HG03060 (cell line): ENCODE results near the gene APBB2.

ENCODE experiments used
- ATAC-seq: cut with Tn5 transposase; IDR thresholded peaks from one replicate; pipeline ENCODE4 v1.9.1; 2021; ENCODE audit warnings: low read depth, moderate number of reproducible peaks; ENCODE audit not compliant: unreplicated experiment

APBB2 gene

GRCh38 chr4:40953283-40954087 lies 260.9 kb downstream of the APBB2 start:
- no peak for ATAC-seq

GRCh38 chr4:40952672-40953071 lies 261.7 kb downstream of the APBB2 start:
- ATAC-seq = no peak

GRCh38 chr4:40952217-40952616 lies 262.1 kb downstream of the APBB2 start:
- no peak for ATAC-seq

GRCh38 chr4:40951026-40951425 lies 263.3 kb downstream of the APBB2 start:
- ATAC-seq = no peak

GRCh38 chr4:40949358-40950100 lies 264.8 kb downstream of the APBB2 start:
- ATAC-seq = no peak

GRCh38 chr4:40948014-40948413 lies 266.3 kb downstream of the APBB2 start:
- no peak for ATAC-seq

GRCh38 chr4:40946652-40947051 lies 267.7 kb downstream of the APBB2 start:
- ATAC-seq = no peak

- no peak for ATAC-seq
These were observed 273.6 kb downstream of the APBB2 start for GRCh38 chr4:40940756-40941155.

- ATAC-seq = no peak
These were observed 274.0 kb downstream of the APBB2 start for GRCh38 chr4:40940317-40940741.

GRCh38 chr4:40939856-40940255 lies 274.5 kb downstream of the APBB2 start:
- no peak for ATAC-seq

- ATAC-seq = no peak
These were observed 276.0 kb downstream of the APBB2 start for GRCh38 chr4:40938337-40938736.

GRCh38 chr4:40937140-40937725 lies 277.1 kb downstream of the APBB2 start:
- ATAC-seq = no peak

GRCh38 chr4:40934676-40935075 lies 279.7 kb downstream of the APBB2 start:
- ATAC-seq = no peak

- ATAC-seq = no peak
These were observed 280.9 kb downstream of the APBB2 start for GRCh38 chr4:40933272-40934053.

- no peak for ATAC-seq
These were observed 282.5 kb downstream of the APBB2 start for GRCh38 chr4:40931841-40932240.

- ATAC-seq = no peak
These were observed 283.1 kb downstream of the APBB2 start for GRCh38 chr4:40931238-40931637.

- ATAC-seq = no peak
These were observed 287.3 kb downstream of the APBB2 start for GRCh38 chr4:40927074-40927473.

- ATAC-seq = no peak
These were observed 289.6 kb downstream of the APBB2 start for GRCh38 chr4:40924793-40925117.

GRCh38 chr4:40924096-40924792 lies 290.1 kb downstream of the APBB2 start:
- ATAC-seq = no peak
